Smooth muscle cell (in vitro differentiated cells): ENCODE measurements around the gene MRPL34. TPM values are rescaled to one million over a fixed set of nuclear protein-coding genes. Genes with fewer than 3 reads are reported as not detected.

ENCODE experiments used
- DNase-seq: peaks from one replicate; lab custom pipeline; 2025; ENCODE audit not compliant: unreplicated experiment; lab: John Stamatoyannopoulos, UW
- H2AFZ ChIP-seq: fragments of 200-600 bp; sonication (generic); 2 replicates; pipeline ENCODE4 v1.6.0; 2016; ENCODE audit warnings: antibody characterized with exemption, low read depth, mild to moderate bottlenecking
- H3F3A ChIP-seq: fragments of 200-600 bp; sonication (generic); 2 replicates; pipeline ENCODE4 v1.6.0; 2017; ENCODE audit warnings: antibody characterized with exemption, low read depth
- H3K27ac ChIP-seq: fragments of 200-600 bp; sonication (generic); 2 replicates; pipeline ENCODE4 v1.5.1; 2016; ENCODE audit warnings: low read depth, mild to moderate bottlenecking
- H3K27me3 ChIP-seq: fragments of 200-600 bp; sonication (generic); 2 replicates; pipeline ENCODE4 v1.6.1; 2016; ENCODE audit warnings: low read depth, mild to moderate bottlenecking
- H3K36me3 ChIP-seq: fragments of 200-600 bp; sonication (generic); 2 replicates; pipeline ENCODE4 v1.5.1; 2016; ENCODE audit warnings: low read depth
- H3K4me1 ChIP-seq: fragments of 200-600 bp; sonication (generic); 2 replicates; pipeline ENCODE4 v1.5.1; 2016; ENCODE audit warnings: low read depth
- H3K4me2 ChIP-seq: fragments of 200-600 bp; sonication (generic); 2 replicates; pipeline ENCODE4 v1.6.0; 2016; ENCODE audit warnings: mild to moderate bottlenecking
- H3K4me3 ChIP-seq: fragments of 200-600 bp; sonication (generic); 2 replicates; pipeline ENCODE4 v1.5.1; 2016; ENCODE audit warnings: mild to moderate bottlenecking
- H3K79me2 ChIP-seq: fragments of 200-600 bp; sonication (generic); 2 replicates; pipeline ENCODE4 v1.6.0; 2016; ENCODE audit warnings: low read depth, mild to moderate bottlenecking
- H3K9ac ChIP-seq: fragments of 200-600 bp; sonication (generic); 2 replicates; pipeline ENCODE4 v1.6.0; 2016; ENCODE audit warnings: low read depth
- H3K9me3 ChIP-seq: fragments of 200-600 bp; sonication (generic); replicated peaks from 2 replicates; pipeline ENCODE4 v1.5.1; 2016; ENCODE audit warnings: low read depth
- H4K20me1 ChIP-seq: fragments of 200-600 bp; sonication (generic); 2 replicates; pipeline ENCODE4 v1.6.0; 2016; ENCODE audit warnings: low read depth
- WGBS: methylation state at CpG from one replicate; pipeline ENCODE4 v1.1.7; 2016; ENCODE audit warnings: low lambda C conversion rate; 5-methylcytosine and 5-hydroxymethylcytosine counted together
- polyA plus RNA-seq: library from polyadenylated mRNA; unstranded; fragments of >200 nt; fragmentation: Nextera tagmentation; extraction: Ambion mirVana; gene quantifications from 2 replicates; pipeline ENCODE4 v1.2.1, GENCODE V29; 2016
- total RNA-seq: library from RNA; depleted of rRNA; stranded (reverse); fragments of >200 nt; gene quantifications from 2 replicates; pipeline ENCODE4 v1.2.3, GENCODE V29; 2014
- TF ChIP-seq, protein P1 (sequence below): fragments of 200-600 bp; sonication (generic); IDR thresholded peaks from 2 replicates; pipeline ENCODE4 v1.5.1; 2017; ENCODE audit warnings: borderline replicate concordance, mild to moderate bottlenecking, antibody characterized with exemption; ENCODE audit not compliant: insufficient read depth, poor library complexity, severe bottlenecking

MRPL34 gene
- total and polyA plus RNA-seq, 2 experiments from 2014 or later = 67.2 to 78.6 TPM

- no peak overlapping the region for H3K27ac ChIP-seq
- peak overlapping the region; percentile 84 for H3K4me3 ChIP-seq
- peak overlapping the region; percentile 68 for H2AFZ ChIP-seq
- H3K4me1 ChIP-seq = peaks cover 9% of the 10 kb centered on the region
- no peaks in the 10 kb centered on the region for H3K36me3 ChIP-seq
- H3K9me3 ChIP-seq = no peaks in the 10 kb centered on the region
- H3K27me3 ChIP-seq = peaks cover 20% of the 10 kb centered on the region
- no peaks in the 10 kb centered on the region for H3K79me2 ChIP-seq
- 32% methylated on average over 49 of the region's 52 CpGs for WGBS
- DNase-seq = no peak
- H3K9ac ChIP-seq = peak overlapping the region; percentile 51
- H3K4me2 ChIP-seq = peak overlapping the region; percentile 92
- peaks cover 13% of the 10 kb centered on the region for H4K20me1 ChIP-seq
- TF ChIP-seq, protein P1, sequence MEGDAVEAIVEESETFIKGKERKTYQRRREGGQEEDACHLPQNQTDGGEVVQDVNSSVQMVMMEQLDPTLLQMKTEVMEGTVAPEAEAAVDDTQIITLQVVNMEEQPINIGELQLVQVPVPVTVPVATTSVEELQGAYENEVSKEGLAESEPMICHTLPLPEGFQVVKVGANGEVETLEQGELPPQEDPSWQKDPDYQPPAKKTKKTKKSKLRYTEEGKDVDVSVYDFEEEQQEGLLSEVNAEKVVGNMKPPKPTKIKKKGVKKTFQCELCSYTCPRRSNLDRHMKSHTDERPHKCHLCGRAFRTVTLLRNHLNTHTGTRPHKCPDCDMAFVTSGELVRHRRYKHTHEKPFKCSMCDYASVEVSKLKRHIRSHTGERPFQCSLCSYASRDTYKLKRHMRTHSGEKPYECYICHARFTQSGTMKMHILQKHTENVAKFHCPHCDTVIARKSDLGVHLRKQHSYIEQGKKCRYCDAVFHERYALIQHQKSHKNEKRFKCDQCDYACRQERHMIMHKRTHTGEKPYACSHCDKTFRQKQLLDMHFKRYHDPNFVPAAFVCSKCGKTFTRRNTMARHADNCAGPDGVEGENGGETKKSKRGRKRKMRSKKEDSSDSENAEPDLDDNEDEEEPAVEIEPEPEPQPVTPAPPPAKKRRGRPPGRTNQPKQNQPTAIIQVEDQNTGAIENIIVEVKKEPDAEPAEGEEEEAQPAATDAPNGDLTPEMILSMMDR = no peak
- no peaks in the 10 kb centered on the region for H3F3A ChIP-seq
These were observed 28.1 kb downstream of the MRPL34 start for GRCh38 chr19:17333611-17334413.

DNA sequence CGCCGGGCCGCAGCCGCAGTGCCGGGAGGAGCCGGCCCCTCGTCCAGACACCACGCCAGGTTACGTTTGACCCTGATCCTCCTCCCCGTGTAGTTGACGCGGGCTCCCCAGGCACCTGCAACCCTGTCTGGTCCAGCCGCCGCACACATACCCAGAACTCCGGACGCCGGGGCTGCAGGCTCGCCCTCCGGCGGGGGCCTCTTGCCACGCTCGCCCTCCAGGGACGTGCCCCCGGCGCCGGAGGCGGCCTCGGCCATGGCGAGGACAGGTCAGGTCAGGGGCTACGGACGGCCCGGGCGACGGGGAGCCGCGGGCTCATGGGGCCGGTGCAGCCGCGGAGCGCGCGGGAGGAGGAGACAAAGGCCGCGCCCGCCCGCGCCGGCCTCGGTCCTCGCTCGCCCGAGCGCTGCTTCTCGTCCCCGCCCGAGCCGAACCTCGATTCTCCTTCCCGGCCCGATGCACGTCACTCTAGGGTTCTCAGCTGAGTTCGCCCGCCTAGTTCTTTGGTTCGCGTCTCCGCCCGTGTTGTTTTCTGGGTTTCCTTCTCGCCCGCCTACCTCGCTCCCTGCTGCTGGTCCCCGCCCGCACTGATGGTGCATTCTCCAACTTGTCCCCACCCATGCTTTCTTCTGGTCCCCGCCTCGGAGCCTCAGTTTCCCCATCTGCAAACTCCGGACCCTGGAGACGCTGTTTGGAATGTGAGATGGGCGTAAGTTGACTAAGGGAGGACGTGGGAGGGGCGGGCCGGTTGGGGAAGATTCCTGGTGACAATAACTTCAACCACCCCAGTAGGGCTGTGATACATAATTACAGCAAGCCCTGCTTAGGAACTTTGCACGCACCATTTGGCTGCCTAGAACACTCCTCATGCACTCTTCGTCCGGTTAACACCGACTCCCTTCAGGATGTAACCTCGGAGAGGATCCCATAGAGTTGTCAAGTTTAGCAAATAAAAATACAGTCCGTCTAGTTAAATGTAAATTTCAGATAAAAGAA is 29.0 kb downstream of the MRPL34 start, which contains the start of gene ANO8:
TSS of gene ANO8 (minus strand) at position 442 of the 996 bp plus-strand sequence. CDS start at position 257, 185 bp downstream.
- H2AFZ ChIP-seq = peak within 1 kb of the TSS; percentile 68
- peak within 1 kb of the TSS; percentile 60 for H3K27ac ChIP-seq
- TF ChIP-seq, protein P1 = no peak
- H3K9ac ChIP-seq = peak within 1 kb of the TSS; percentile 51
- no peaks in the 10 kb centered on the region for H3K79me2 ChIP-seq
- peaks cover 6% of the 10 kb centered on the region for H3K4me1 ChIP-seq
- no peaks in the 10 kb centered on the region for H3F3A ChIP-seq
- H4K20me1 ChIP-seq = peaks cover 6% of the 10 kb centered on the region
- H3K4me2 ChIP-seq = peak within 1 kb of the TSS; percentile 92
- H3K36me3 ChIP-seq = no peaks in the 10 kb centered on the region
- H3K27me3 ChIP-seq = peaks cover 11% of the 10 kb centered on the region
- H3K4me3 ChIP-seq = peak within 1 kb of the TSS; percentile 84
- no peaks in the 10 kb centered on the region for H3K9me3 ChIP-seq
- 5% methylated on average over 74 of the region's 86 CpGs for WGBS
- peak; percentile 81 for DNase-seq

GRCh38 chr19:17335575-17335974 is 29.9 kb downstream of the MRPL34 start:
- H2AFZ ChIP-seq = no peak overlapping the region
- peaks cover 2% of the 10 kb centered on the region for H3K27me3 ChIP-seq
- H3K4me2 ChIP-seq = peak overlapping the region; percentile 92
- no peaks in the 10 kb centered on the region for H4K20me1 ChIP-seq
- peaks cover 6% of the 10 kb centered on the region for H3K4me1 ChIP-seq
- no peaks in the 10 kb centered on the region for H3K9me3 ChIP-seq
- no peak overlapping the region for H3K4me3 ChIP-seq
- H3K9ac ChIP-seq = no peak overlapping the region
- no peaks in the 10 kb centered on the region for H3K36me3 ChIP-seq
- TF ChIP-seq, protein P1 = no peak
- no peak for DNase-seq
- H3F3A ChIP-seq = no peaks in the 10 kb centered on the region
- H3K27ac ChIP-seq = peak overlapping the region; percentile 60
- no peaks in the 10 kb centered on the region for H3K79me2 ChIP-seq
- 80% methylated on average over 10 of the region's 10 CpGs for WGBS
